SH-SY5Y (cell line): Measurements from ENCODE around the gene INSM1.

Experiments
- GATA2 ChIP-seq: IDR thresholded peaks from 2 replicates; pipeline ENCODE4 v1.6.1; 2011; ENCODE audit warnings: mild to moderate bottlenecking, low read depth, low read length
- GATA3 ChIP-seq: IDR thresholded peaks from 2 replicates; pipeline ENCODE4 v1.6.1; 2011; ENCODE audit warnings: low read depth, mild to moderate bottlenecking, low read length, moderate library complexity

- TF ChIP-seq GATA3 (no peak), GATA2 (no peak)
These were observed 23.9 kb downstream of the INSM1 start for GRCh38 chr20:20391766-20392165.
